Measurements from ENCODE around the gene COA8.

DNA sequence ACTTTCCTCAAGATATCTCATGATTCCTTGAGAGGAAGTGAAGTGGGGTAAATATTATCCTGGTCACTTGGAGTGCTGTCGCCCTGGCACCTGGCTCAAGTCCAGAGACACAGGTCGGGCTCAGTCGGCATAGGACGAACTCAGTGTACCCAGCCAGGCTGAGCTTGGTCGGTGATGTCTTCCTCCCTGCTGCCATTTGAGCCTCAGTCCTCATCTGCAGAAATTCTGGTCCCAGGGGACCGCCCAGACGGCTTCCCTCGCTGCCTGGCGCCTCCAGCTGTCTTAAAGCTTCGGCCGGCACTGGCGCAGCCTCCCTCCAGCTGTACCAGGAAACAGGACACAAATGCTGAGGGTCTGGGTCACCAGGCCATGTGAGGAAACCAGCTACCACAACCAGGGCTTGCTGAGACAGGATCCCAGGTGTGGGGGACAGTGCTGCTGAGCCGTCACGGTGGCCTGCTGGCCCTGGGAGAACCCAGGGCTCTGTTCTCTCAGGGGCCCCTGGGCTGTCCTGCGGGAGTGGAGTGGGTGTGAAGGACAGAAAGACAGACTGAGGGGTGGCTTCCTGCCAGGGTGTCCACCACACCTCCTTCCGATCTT, 61.2 kb downstream of the COA8 start:
- TF ChIP-seq POLR2A (IDR thresholded peaks at IDR 0.05; ENCODE audit: low read depth, low read length) = no peak
- no peak for TF ChIP-seq EZH2 (IDR thresholded peaks at IDR 0.05; ENCODE audit: borderline replicate concordance, low read depth, low read length, severe bottlenecking)
